ENCODE data around the gene MMP24OS.

GRCh38 chr20:35297740-35298139 is 19.8 kb upstream of the MMP24OS start:
- no peak for TF ChIP-seq CTCF (IDR thresholded peaks at IDR 0.05)
- TF ChIP-seq POLR2A (IDR thresholded peaks at IDR 0.05) = no peak
